Stimulated activated CD8-positive, alpha-beta memory T cell treated with anti-CD3 and anti-CD28 coated beads, Interleukin-15, amount 100 ng/mL, for 4 hours (primary cell): ENCODE data around the gene UBXN7.
"Not testable (repeated sequence)": the region's sequence is repeated elsewhere in the genome, so short reads cannot be mapped to it uniquely, and the experiment has no call there.

Experiments used
- DNase-seq, 2 donors: peaks; one replicate each; pipeline ENCODE4 v3.0.0-alpha.2; 2020; ENCODE audit warnings: low read depth in 2 of 2

The UBXN7 gene

GRCh38 chr3:196418601-196419000 is 13.6 kb downstream of the UBXN7 start:
- DNase-seq: no peak

- DNase-seq: no peak
Measured at GRCh38 chr3:196414469-196414868, 17.8 kb downstream of the UBXN7 start.

GRCh38 chr3:196412704-196413103 is 19.5 kb downstream of the UBXN7 start:
- DNase-seq: no peak

- no peak for DNase-seq
Measured at GRCh38 chr3:196409409-196409808, 22.8 kb downstream of the UBXN7 start.

GRCh38 chr3:196408565-196409300 is 23.5 kb downstream of the UBXN7 start:
- DNase-seq: no peak

GRCh38 chr3:196406811-196407470 is 25.3 kb downstream of the UBXN7 start:
- no peak for DNase-seq

GRCh38 chr3:196400331-196400730 is 31.9 kb downstream of the UBXN7 start:
- no peak for DNase-seq

GRCh38 chr3:196399485-196399945 is 32.7 kb downstream of the UBXN7 start:
- DNase-seq: no peak

GRCh38 chr3:196398782-196399181 is 33.4 kb downstream of the UBXN7 start:
- DNase-seq: no peak

GRCh38 chr3:196397941-196398340 is 34.3 kb downstream of the UBXN7 start:
- no peak for DNase-seq

GRCh38 chr3:196390116-196390515 is 42.1 kb downstream of the UBXN7 start:
- no peak for DNase-seq

- DNase-seq: no peak
Measured at GRCh38 chr3:196388956-196389355, 43.3 kb downstream of the UBXN7 start.

GRCh38 chr3:196387941-196388340 is 44.3 kb downstream of the UBXN7 start:
- DNase-seq: not testable (repeated sequence)

GRCh38 chr3:196386797-196387196 is 45.4 kb downstream of the UBXN7 start:
- DNase-seq: not testable (repeated sequence)

- not testable (repeated sequence) for DNase-seq
Measured at GRCh38 chr3:196386034-196386433, 46.2 kb downstream of the UBXN7 start.

GRCh38 chr3:196385446-196385845 is 46.8 kb downstream of the UBXN7 start:
- not testable (repeated sequence) for DNase-seq

- no peak for DNase-seq
Measured at GRCh38 chr3:196378146-196378841, 53.9 kb downstream of the UBXN7 start.

GRCh38 chr3:196377321-196377720 is 54.9 kb downstream of the UBXN7 start:
- no peak for DNase-seq

- DNase-seq: no peak
Measured at GRCh38 chr3:196365736-196366135, 66.5 kb downstream of the UBXN7 start.

- no peak for DNase-seq
Measured at GRCh38 chr3:196360586-196360985, 71.6 kb downstream of the UBXN7 start.

GRCh38 chr3:196358540-196358939 is 73.7 kb downstream of the UBXN7 start:
- not testable (repeated sequence) for DNase-seq

GRCh38 chr3:196357905-196358304 is 74.3 kb downstream of the UBXN7 start:
- no peak for DNase-seq

GRCh38 chr3:196356556-196356955 is 75.7 kb downstream of the UBXN7 start:
- no peak for DNase-seq
